ENCODE results near the gene STH.

GRCh38 chr17:46045639-46046038 lies 46.6 kb downstream of the STH start:
- TF ChIP-seq, protein P1, sequence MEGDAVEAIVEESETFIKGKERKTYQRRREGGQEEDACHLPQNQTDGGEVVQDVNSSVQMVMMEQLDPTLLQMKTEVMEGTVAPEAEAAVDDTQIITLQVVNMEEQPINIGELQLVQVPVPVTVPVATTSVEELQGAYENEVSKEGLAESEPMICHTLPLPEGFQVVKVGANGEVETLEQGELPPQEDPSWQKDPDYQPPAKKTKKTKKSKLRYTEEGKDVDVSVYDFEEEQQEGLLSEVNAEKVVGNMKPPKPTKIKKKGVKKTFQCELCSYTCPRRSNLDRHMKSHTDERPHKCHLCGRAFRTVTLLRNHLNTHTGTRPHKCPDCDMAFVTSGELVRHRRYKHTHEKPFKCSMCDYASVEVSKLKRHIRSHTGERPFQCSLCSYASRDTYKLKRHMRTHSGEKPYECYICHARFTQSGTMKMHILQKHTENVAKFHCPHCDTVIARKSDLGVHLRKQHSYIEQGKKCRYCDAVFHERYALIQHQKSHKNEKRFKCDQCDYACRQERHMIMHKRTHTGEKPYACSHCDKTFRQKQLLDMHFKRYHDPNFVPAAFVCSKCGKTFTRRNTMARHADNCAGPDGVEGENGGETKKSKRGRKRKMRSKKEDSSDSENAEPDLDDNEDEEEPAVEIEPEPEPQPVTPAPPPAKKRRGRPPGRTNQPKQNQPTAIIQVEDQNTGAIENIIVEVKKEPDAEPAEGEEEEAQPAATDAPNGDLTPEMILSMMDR (IDR thresholded peaks at IDR 0.05) = no peak
- TF ChIP-seq POLR2AphosphoS5 (IDR thresholded peaks at IDR 0.05) = no peak

Data from esophagus muscularis mucosa (tissue), 3 donors.